22Rv1 (cell line): ENCODE results near the gene SERINC1.

ENCODE experiments used
- CTCF ChIP-seq: fragments of 450-650 bp; IDR thresholded peaks from 2 replicates; pipeline ENCODE4 v1.5.1; 2017; ENCODE audit warnings: mild to moderate bottlenecking
- ZFX ChIP-seq: fragments of 450-650 bp; IDR thresholded peaks from 2 replicates; pipeline ENCODE4 v1.6.1; 2017; ENCODE audit warnings: antibody characterized with exemption, borderline replicate concordance

- TF ChIP-seq CTCF (no peak), ZFX (no peak)
Measured at GRCh38 chr6:122454673-122455072, 16.9 kb downstream of the SERINC1 start.
